GM19099 (cell line): Measurements from ENCODE around the gene TAPT1.

Experiments
- POLR2A ChIP-seq: IDR thresholded peaks from 3 replicates; pipeline ENCODE4 v1.6.1; 2011; ENCODE audit warnings: low read depth; ENCODE audit not compliant: insufficient read length; ENCODE audit errors: extremely low read depth

TAPT1 gene

GRCh38 chr4:16118090-16118489 lies 108.2 kb downstream of the TAPT1 start:
- no peak for TF ChIP-seq POLR2A

- no peak for TF ChIP-seq POLR2A
Observed at GRCh38 chr4:16117164-16117563, 109.1 kb downstream of the TAPT1 start.

- TF ChIP-seq POLR2A, result no peak
Observed at GRCh38 chr4:16116493-16116990, 109.7 kb downstream of the TAPT1 start.

GRCh38 chr4:16116019-16116418 lies 110.3 kb downstream of the TAPT1 start:
- no peak for TF ChIP-seq POLR2A

- no peak for TF ChIP-seq POLR2A
Observed at GRCh38 chr4:16114546-16114945, 111.7 kb downstream of the TAPT1 start.

GRCh38 chr4:16113741-16114140 lies 112.5 kb downstream of the TAPT1 start:
- TF ChIP-seq POLR2A, result no peak

- no peak for TF ChIP-seq POLR2A
Observed at GRCh38 chr4:16111533-16111932, 114.7 kb downstream of the TAPT1 start.

GRCh38 chr4:16110661-16111290 lies 115.5 kb downstream of the TAPT1 start:
- no peak for TF ChIP-seq POLR2A
